Immature natural killer cell (primary cell): Measurements from ENCODE around the gene CACNA1B. TPM values are rescaled to one million over a fixed set of nuclear protein-coding genes. Genes with fewer than 3 reads are reported as not detected.
"Not testable (repeated sequence)": the region's sequence is repeated elsewhere in the genome, so short reads cannot be mapped to it uniquely, and the experiment has no call there.

Experiments used
- DNase-seq, 3 donors: peaks; one replicate each; pipeline ENCODE4 v3.0.0; 2022; ENCODE audit warnings: mixed read lengths in 1 of 3
- H3K27ac Mint-ChIP-seq, 6 donors: one replicate each; pipeline ENCODE4 v1.8.0; 2020; ENCODE audit warnings: mixed read lengths in 6 of 6, mild to moderate bottlenecking in 5 of 6, inconsistent platforms in 4 of 6, moderate library complexity in 3 of 6
- H3K27me3 Mint-ChIP-seq, 3 donors: one replicate each; pipeline ENCODE4 v1.8.0; 2020 to 2021; ENCODE audit warnings: low read depth in 3 of 3, mild to moderate bottlenecking in 3 of 3, mixed read lengths in 3 of 3, moderate library complexity in 3 of 3, inconsistent platforms in 1 of 3
- H3K36me3 Mint-ChIP-seq, 3 donors: one replicate each; pipeline ENCODE4 v1.8.0; 2020; ENCODE audit warnings: mixed read lengths in 3 of 3, inconsistent platforms in 2 of 3, mild to moderate bottlenecking in 2 of 3
- H3K4me1 Mint-ChIP-seq, 2 donors: one replicate each; pipeline ENCODE4 v1.8.0; 2020; ENCODE audit warnings: inconsistent platforms in 2 of 2, mild to moderate bottlenecking in 2 of 2, mixed read lengths in 2 of 2, moderate library complexity in 1 of 2
- H3K4me3 Mint-ChIP-seq, 5 donors: one replicate each; pipeline ENCODE4 v1.8.0; 2020; ENCODE audit warnings: mild to moderate bottlenecking in 5 of 5, mixed read lengths in 5 of 5, inconsistent platforms in 3 of 5, moderate library complexity in 3 of 5
- H3K9me3 Mint-ChIP-seq, 6 donors: one replicate each; pipeline ENCODE4 v1.8.0; 2020; ENCODE audit warnings: mild to moderate bottlenecking in 6 of 6, mixed read lengths in 6 of 6, inconsistent platforms in 4 of 6, moderate library complexity in 3 of 6
- polyA plus RNA-seq, 3 donors: library from polyadenylated mRNA; unstranded; fragments of 300-500 nt; fragmentation: Illumina TruSeq; gene quantifications; one replicate each; pipeline ENCODE4 v1.2.3, GENCODE V29; 2021

CACNA1B gene
- polyA plus RNA-seq, 3 donors from 2014 or later: not detected

DNA sequence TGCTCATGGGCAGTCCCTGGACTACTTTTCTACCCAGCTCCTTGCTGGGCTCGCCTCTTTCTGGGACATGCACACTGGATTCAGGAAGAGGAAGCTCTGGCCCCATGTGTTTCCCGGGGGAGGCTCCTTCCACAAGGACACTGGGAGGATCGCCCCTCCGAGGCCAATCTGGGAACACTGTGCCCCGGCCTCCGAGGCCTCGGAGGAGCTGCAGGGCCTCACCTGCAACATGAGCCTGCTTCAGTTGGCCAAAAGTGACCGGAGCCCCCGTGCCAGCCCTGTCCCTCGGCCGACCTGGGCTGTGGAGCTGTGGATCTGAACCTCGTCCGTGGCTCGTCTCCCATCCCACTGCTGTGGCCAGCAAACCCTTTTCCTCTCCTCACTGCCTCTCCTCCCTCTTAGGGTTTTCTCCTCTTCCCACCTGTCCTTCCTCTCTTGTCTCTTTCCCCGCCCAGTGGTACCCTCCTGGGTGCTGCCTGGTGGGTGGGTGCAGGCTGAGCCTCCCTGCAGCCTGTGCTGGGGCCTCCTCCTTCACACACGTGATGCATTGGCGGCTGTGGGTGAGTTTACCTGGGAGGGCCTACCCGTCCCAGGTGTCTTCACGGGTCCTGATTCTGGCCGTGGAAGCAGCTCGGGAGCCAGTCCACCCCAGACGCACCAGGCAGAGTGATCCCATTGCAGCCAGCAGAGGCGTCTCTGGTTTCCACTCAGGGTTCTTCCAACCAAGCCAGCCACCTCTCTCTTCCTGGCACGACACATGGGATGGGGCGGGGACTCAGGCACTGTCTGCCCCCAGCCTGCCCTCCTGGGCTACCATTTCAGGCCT lies 241.8 kb downstream of the CACNA1B start:
- no peak overlapping the region for H3K4me3 Mint-ChIP-seq
- peaks cover under 1 to 2% (median 2%) of the 10 kb centered on the region in 3 donors for H3K27me3 Mint-ChIP-seq
- no peak for DNase-seq
- no peaks in the 10 kb centered on the region for H3K4me1 Mint-ChIP-seq
- no peak overlapping the region for H3K27ac Mint-ChIP-seq
- H3K36me3 Mint-ChIP-seq: no peaks in the 10 kb centered on the region
- H3K9me3 Mint-ChIP-seq: no peaks in the 10 kb centered on the region

GRCh38 chr9:138120072-138120471 lies 242.5 kb downstream of the CACNA1B start:
- peaks cover 0 to 1% (median 0%) of the 10 kb centered on the region in 6 donors for H3K9me3 Mint-ChIP-seq
- no peaks in the 10 kb centered on the region for H3K4me1 Mint-ChIP-seq
- no peak for DNase-seq
- peaks cover 2 to 4% (median 2%) of the 10 kb centered on the region in 3 donors for H3K27me3 Mint-ChIP-seq
- H3K4me3 Mint-ChIP-seq: no peak overlapping the region
- H3K27ac Mint-ChIP-seq: no peak overlapping the region
- H3K36me3 Mint-ChIP-seq: no peaks in the 10 kb centered on the region

DNA sequence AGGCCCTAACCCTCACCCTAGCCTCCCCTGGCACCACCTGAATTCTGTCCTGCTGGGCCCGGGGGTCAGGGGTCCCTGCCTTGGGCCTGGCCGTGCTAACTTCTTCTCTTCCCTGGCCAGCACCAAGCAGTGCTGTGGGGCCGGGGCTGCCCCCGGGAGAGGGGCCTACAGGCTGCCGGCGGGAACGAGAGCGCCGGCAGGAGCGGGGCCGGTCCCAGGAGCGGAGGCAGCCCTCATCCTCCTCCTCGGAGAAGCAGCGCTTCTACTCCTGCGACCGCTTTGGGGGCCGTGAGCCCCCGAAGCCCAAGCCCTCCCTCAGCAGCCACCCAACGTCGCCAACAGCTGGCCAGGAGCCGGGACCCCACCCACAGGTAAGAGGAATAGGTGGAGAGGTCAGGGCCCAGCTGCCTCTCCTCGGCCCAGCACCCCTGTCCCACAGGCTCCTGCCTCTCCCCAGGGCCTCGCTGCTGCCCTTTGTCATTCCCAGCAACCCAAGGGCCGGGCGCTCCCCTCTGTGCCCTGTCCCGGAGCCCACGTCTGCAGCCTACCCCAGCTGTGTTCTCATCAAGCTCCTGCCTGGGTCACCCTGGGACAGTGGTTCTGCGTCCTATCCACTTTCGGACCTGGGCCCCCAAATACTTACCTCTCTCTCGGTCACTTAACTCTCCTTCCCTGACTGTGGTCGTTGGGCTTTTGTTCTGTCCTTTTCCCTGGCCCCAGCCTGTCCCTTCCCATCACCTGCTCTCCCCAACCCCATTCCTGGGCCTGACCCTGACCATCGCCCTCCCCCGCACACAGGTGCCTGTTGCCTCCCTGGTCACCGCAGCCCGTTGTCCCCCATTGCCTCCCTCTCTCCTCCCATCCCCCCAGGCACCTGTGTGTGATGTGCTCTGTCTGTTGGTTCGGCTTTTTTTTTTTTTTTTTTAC lies 243.2 kb downstream of the CACNA1B start:
- no peak overlapping the region for H3K27ac Mint-ChIP-seq
- H3K4me1 Mint-ChIP-seq: no peaks in the 10 kb centered on the region

GRCh38 chr9:138121438-138122050 lies 244.0 kb downstream of the CACNA1B start:
- H3K36me3 Mint-ChIP-seq: no peaks in the 10 kb centered on the region
- DNase-seq: no peak
- no peaks in the 10 kb centered on the region for H3K4me1 Mint-ChIP-seq
- peaks cover 0 to 3% (median 0%) of the 10 kb centered on the region in 6 donors for H3K9me3 Mint-ChIP-seq
- no peak overlapping the region for H3K4me3 Mint-ChIP-seq
- H3K27me3 Mint-ChIP-seq: peaks cover 2 to 6% (median 4%) of the 10 kb centered on the region in 3 donors
- H3K27ac Mint-ChIP-seq: no peak overlapping the region

More for the DNA sequence above, 243.2 kb downstream of the CACNA1B start:
- no peak overlapping the region for H3K4me3 Mint-ChIP-seq
- DNase-seq: no peak
- H3K9me3 Mint-ChIP-seq: peaks cover 0 to 3% (median 0%) of the 10 kb centered on the region in 6 donors
- no peaks in the 10 kb centered on the region for H3K36me3 Mint-ChIP-seq
- H3K27me3 Mint-ChIP-seq: peaks cover 2 to 6% (median 4%) of the 10 kb centered on the region in 3 donors

GRCh38 chr9:138122201-138122600 lies 244.6 kb downstream of the CACNA1B start:
- H3K4me1 Mint-ChIP-seq: no peaks in the 10 kb centered on the region
- H3K27ac Mint-ChIP-seq: no peak overlapping the region
- no peak for DNase-seq
- peaks cover 0 to 3% (median 0%) of the 10 kb centered on the region in 6 donors for H3K9me3 Mint-ChIP-seq
- peaks cover 2 to 6% (median 4%) of the 10 kb centered on the region in 3 donors for H3K27me3 Mint-ChIP-seq
- H3K36me3 Mint-ChIP-seq: no peaks in the 10 kb centered on the region
- no peak overlapping the region for H3K4me3 Mint-ChIP-seq

GRCh38 chr9:138122676-138123075 lies 245.1 kb downstream of the CACNA1B start:
- Mint-ChIP-seq H3K4me1 (no peaks in the 10 kb centered on the region), H3K36me3 (no peaks in the 10 kb centered on the region), H3K4me3 (no peak overlapping the region), H3K27ac (no peak overlapping the region), H3K27me3 (peaks cover 2 to 9% (median 4%) of the 10 kb centered on the region in 3 donors), H3K9me3 (peaks cover 0 to 3% (median 0%) of the 10 kb centered on the region in 6 donors)
- no peak for DNase-seq

- peaks cover 2 to 9% (median 4%) of the 10 kb centered on the region in 3 donors for H3K27me3 Mint-ChIP-seq
- H3K9me3 Mint-ChIP-seq: peaks cover 0 to 3% (median 0%) of the 10 kb centered on the region in 6 donors
- no peaks in the 10 kb centered on the region for H3K36me3 Mint-ChIP-seq
- H3K27ac Mint-ChIP-seq: no peak overlapping the region
- DNase-seq: no peak
- no peaks in the 10 kb centered on the region for H3K4me1 Mint-ChIP-seq
- no peak overlapping the region for H3K4me3 Mint-ChIP-seq
These were observed 245.5 kb downstream of the CACNA1B start for GRCh38 chr9:138123086-138123485.

DNA sequence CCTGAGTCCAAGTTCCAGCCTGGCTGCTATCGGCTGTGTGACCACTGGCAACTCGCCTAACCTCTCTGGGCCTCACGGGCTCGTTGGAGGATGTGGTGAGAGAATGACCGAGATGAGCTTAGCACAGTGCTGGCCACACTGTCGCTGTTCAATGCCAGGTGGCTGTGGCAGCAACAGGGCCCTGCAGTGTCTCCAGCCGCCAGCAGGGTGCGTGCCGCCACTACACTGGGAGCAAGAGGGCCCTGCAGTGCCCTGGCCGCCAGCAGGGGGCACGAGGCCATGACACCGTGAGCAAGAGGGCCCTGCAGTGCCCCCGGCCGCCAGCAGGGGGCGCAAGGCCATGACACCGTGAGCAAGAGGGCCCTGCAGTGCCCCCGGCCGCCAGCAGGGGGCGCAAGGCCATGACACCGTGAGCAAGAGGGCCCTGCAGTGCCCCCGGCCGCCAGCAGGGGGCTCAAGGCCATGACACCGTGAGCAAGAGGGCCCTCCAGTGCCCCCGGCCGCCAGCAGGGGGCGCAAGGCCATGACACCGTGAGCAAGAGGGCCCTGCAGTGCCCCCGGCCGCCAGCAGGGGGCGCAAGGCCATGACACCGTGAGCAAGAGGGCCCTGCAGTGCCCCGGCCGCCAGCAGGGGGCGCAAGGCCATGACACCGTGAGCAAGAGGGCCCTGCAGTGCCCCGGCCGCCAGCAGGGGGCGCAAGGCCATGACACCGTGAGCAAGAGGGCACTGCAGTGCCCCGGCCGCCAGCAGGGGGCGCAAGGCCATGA lies 248.7 kb downstream of the CACNA1B start:
- not testable (repeated sequence) for H3K27ac Mint-ChIP-seq, H3K9me3 Mint-ChIP-seq, H3K27me3 Mint-ChIP-seq, H3K36me3 Mint-ChIP-seq, DNase-seq, H3K4me3 Mint-ChIP-seq, H3K4me1 Mint-ChIP-seq

DNA sequence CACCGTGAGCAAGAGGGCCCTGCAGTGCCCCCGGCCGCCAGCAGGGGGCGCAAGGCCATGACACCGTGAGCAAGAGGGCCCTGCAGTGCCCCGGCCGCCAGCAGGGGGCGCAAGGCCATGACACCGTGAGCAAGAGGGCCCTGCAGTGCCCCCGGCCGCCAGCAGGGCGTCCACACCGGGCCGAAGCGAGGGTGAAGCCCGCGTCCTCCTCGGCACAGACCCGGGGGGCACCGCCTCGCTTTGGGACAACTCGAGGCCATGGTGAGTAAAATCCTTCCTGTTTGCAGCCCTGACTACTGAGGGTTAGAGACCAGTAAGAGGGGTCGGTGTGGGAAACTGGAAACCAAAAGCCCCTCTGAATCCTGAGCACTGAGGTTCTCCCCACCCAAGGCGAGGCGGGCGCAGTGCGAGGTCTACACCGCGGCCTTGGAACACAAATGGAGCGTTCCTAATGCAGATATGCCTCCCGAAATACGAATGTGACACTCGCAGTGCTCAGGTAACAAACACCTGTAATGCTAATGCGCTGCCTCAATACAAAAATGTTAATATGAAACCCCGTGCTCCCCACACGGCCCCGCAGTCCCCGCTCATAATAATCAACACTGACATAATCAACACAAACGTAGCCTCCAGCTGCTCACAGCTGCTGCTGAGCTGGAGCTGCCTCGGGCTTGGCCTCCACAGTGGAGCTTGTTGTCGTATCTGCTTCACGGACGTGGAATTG lies 249.4 kb downstream of the CACNA1B start:
- DNase-seq: peak in 1 of 3 donors; percentile 17
- H3K27ac Mint-ChIP-seq: peak overlapping the region in 1 of 6 donors; percentile 65
- not testable (repeated sequence) for H3K36me3 Mint-ChIP-seq, H3K4me3 Mint-ChIP-seq, H3K4me1 Mint-ChIP-seq, H3K27me3 Mint-ChIP-seq, H3K9me3 Mint-ChIP-seq

GRCh38 chr9:138128027-138128426 lies 250.4 kb downstream of the CACNA1B start:
- H3K4me1 Mint-ChIP-seq, H3K27me3 Mint-ChIP-seq, H3K4me3 Mint-ChIP-seq, DNase-seq, H3K27ac Mint-ChIP-seq, H3K36me3 Mint-ChIP-seq, H3K9me3 Mint-ChIP-seq: not testable (repeated sequence)

- not testable (repeated sequence) for H3K9me3 Mint-ChIP-seq, H3K36me3 Mint-ChIP-seq, DNase-seq, H3K27me3 Mint-ChIP-seq, H3K4me1 Mint-ChIP-seq, H3K4me3 Mint-ChIP-seq
- peak overlapping the region in 1 of 6 donors; percentile 8 for H3K27ac Mint-ChIP-seq
These were observed 251.7 kb downstream of the CACNA1B start for GRCh38 chr9:138129318-138129717.

DNA sequence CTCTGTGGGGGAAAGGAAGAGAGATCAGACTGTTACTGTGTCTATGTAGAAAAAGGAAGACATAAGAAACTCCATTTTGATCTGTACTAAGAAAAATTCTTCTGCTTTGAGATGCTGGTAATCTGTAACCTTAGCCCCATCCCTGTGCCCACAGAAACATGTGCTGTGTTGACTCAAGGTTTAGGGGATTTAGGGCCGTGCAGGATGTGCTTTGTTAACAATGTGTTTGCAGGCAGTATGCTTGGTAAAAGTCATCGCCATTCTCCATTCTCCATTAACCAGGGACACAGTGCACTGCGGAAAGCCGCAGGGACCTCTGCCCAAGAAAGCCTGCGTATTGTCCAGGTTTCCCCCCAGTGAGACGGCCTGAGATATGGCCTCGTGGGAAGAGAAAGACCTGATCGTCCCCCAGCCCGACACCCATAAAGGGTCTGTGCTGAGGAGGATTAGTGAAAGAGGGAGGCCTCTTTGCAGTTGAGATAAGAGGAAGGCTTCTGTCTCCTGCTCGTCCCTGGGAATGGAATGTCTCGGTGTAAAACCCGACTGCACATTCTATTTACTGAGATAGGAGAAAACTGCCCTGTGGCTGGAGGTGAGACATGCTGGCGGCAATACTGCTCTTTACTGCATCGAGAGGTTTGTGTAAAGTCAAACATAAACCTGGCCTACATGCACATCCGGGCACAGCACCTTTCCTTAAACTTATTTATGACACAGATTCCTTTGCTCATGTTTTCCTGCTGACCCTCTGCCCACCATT lies 255.5 kb downstream of the CACNA1B start:
- not testable (repeated sequence) for H3K4me3 Mint-ChIP-seq, H3K9me3 Mint-ChIP-seq, H3K27ac Mint-ChIP-seq, H3K36me3 Mint-ChIP-seq, DNase-seq, H3K27me3 Mint-ChIP-seq, H3K4me1 Mint-ChIP-seq
